Left ventricle myocardium inferior (tissue), 1 donor: ENCODE data around the gene FGD2. TPM values are rescaled to one million over a fixed set of nuclear protein-coding genes. Genes with fewer than 3 reads are reported as not detected.

ENCODE experiments used
- DNase-seq: peaks from one replicate; pipeline ENCODE4 v3.0.0-alpha.2; 2020
- H3K27ac ChIP-seq: fragments of 200-600 bp; replicated peaks from 2 replicates; pipeline ENCODE4 v1.8.0; 2021
- H3K27me3 ChIP-seq: fragments of 200-600 bp; 2 replicates; pipeline ENCODE4 v1.8.0; 2021; ENCODE audit warnings: low read depth
- H3K36me3 ChIP-seq: fragments of 200-600 bp; 2 replicates; pipeline ENCODE4 v1.8.0; 2021
- H3K4me1 ChIP-seq: fragments of 200-600 bp; 2 replicates; pipeline ENCODE4 v1.8.0; 2021
- H3K4me3 ChIP-seq: fragments of 200-600 bp; 2 replicates; pipeline ENCODE4 v1.8.0; 2021; ENCODE audit warnings: mild to moderate bottlenecking, moderate library complexity
- H3K9me3 ChIP-seq: fragments of 200-600 bp; replicated peaks from 2 replicates; pipeline ENCODE4 v1.8.0; 2021
- intact Hi-C: fragments of 100-400 bp; cut with micrococcal nuclease; formaldehyde crosslinking; loops from one replicate; pipeline ENCODE4 v1.11.0; 2022
- total RNA-seq: library from RNA; stranded (reverse); fragmentation: NEBNext Ultra II Directional; extraction: Animal tissue kit (Norgen Biotek cat#: 25700); gene quantifications from one replicate; pipeline ENCODE4 v1.2.1, GENCODE V29; 2021
- TF ChIP-seq, protein P1 (sequence below): fragments of 200-600 bp; IDR thresholded peaks from 2 replicates; pipeline ENCODE4 v1.8.0; 2021; ENCODE audit warnings: antibody characterized with exemption, mild to moderate bottlenecking, borderline replicate concordance
- donor health status: DM: no; HTN: yes; CAD: no; lungs with severe emphysema.

The FGD2 gene
- total RNA-seq, 1 donor from 2014 or later, result 6.0 TPM

DNA sequence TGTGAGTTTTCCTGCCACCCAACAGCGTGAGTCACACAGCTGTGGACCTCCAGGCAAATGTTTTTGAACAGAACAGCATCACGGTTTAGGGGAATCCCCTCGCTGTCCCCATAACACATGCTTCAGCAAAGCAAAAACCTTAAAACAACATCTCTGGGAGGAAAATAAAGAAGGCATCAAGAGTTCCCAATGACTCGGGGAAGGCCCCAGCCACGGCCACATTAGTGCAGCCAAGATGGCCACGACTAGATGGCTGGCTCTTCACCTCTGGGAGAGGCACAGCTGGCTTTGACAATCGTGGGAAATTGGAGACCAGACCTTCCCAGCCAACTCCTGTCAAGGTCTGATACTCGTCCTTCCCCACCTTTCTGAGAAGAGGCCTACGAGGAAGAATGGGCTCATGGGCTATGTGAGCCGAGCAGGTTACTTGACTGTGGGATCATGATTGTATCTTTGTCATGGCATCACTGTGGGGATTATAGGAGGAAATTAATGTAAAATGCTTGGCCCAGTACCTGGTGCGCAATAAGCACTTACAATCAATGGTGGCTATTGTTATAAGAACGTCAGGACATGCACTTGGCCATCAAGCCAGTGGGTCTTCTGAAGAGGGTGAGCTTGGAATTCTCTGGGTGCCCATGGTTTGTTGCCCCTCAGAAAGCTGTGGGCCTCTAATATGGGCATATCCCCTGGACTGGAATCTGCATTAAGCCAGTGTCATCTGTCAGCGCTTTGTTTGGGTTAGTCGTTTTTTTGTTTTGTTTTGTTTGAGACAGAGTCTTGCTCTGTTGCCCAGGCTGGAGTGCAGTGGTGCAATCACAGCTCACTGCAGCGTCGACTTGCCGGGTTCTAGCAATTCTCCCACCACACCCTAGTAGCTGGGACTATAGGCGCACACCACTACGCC lies 43.6 kb downstream of the FGD2 start:
- no peaks in the 10 kb centered on the region for H3K27me3 ChIP-seq
- H3K4me1 ChIP-seq, result peaks cover 29% of the 10 kb centered on the region
- no peaks in the 10 kb centered on the region for H3K9me3 ChIP-seq
- DNase-seq, result peak; percentile 45
- H3K4me3 ChIP-seq, result no peak overlapping the region
- peak overlapping the region; percentile 72 for H3K27ac ChIP-seq
- intact Hi-C loops, result no loop called here
- TF ChIP-seq, protein P1, sequence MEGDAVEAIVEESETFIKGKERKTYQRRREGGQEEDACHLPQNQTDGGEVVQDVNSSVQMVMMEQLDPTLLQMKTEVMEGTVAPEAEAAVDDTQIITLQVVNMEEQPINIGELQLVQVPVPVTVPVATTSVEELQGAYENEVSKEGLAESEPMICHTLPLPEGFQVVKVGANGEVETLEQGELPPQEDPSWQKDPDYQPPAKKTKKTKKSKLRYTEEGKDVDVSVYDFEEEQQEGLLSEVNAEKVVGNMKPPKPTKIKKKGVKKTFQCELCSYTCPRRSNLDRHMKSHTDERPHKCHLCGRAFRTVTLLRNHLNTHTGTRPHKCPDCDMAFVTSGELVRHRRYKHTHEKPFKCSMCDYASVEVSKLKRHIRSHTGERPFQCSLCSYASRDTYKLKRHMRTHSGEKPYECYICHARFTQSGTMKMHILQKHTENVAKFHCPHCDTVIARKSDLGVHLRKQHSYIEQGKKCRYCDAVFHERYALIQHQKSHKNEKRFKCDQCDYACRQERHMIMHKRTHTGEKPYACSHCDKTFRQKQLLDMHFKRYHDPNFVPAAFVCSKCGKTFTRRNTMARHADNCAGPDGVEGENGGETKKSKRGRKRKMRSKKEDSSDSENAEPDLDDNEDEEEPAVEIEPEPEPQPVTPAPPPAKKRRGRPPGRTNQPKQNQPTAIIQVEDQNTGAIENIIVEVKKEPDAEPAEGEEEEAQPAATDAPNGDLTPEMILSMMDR, result no peak
- no peaks in the 10 kb centered on the region for H3K36me3 ChIP-seq

DNA sequence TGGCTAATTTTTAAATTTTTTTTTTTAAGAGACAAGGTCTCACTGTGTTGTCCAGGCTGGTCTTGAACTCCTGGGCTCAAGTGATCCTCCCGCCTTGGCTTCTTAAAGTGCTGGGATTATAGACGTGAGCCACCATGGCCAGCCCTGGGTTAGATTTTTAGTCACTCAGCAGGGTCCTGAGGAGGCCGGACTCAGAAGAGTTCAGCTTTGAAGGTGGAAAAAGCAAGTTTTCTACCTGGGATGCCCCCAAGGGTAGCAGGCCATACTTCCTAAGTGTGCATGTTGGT lies 44.2 kb downstream of the FGD2 start:
- peak overlapping the region; percentile 72 for H3K27ac ChIP-seq
- no peaks in the 10 kb centered on the region for H3K36me3 ChIP-seq
- no peak for DNase-seq
- intact Hi-C loops, result loop anchor here (2.0 kb wide), 1 partner anchor 123 kb away; no protein-coding TSS in a partner anchor
- H3K27me3 ChIP-seq, result no peaks in the 10 kb centered on the region
- peak overlapping the region; percentile 19 for H3K4me3 ChIP-seq
- no peaks in the 10 kb centered on the region for H3K9me3 ChIP-seq
- TF ChIP-seq, protein P1, result no peak
- peaks cover 29% of the 10 kb centered on the region for H3K4me1 ChIP-seq

DNA sequence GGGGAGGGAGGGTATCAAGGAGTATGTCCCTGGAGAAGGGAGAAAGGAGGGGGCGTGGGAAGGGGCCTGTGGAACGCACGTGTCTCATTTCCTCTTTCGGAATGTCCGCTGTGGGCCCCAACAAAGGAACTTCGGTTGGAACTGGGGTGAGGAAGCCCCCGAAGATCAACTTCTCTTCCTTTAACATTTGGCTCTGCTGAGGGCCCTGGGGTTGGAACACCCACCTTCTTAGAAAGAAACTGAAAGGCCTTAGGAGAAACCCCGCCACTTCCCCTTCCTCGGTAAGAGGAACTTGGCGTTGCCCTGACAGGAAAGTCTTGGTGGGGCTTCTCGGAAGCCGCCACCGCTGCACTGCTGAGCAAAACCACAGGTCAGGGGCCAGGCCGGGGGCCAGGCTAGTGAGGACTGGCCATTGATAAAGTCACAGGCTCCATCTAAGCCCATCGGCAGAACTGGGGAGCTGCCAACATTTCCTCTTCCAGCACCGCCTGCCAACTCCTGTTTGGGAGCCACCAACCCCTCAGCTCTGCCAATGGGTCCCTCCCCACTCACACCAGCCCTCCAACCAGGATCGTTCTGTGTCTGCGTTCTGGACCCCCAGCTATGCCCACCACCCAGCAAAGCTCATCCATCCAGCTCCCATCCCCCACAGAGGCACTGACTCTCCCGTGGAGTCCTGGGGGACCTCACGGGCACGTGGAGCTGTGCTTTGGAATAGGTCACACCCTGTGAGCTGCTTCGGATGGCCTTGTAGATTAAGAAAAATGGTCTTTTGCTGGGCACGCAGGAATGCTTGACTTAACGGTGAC lies 44.8 kb downstream of the FGD2 start:
- intact Hi-C loops, result loop anchor here (2.0 kb wide), 1 partner anchor 123 kb away; no protein-coding TSS in a partner anchor
- H3K27ac ChIP-seq, result peak overlapping the region; percentile 72
- no peaks in the 10 kb centered on the region for H3K36me3 ChIP-seq
- DNase-seq, result peak; percentile 67
- H3K9me3 ChIP-seq, result no peaks in the 10 kb centered on the region
- H3K4me3 ChIP-seq, result peak overlapping the region; percentile 19
- peaks cover 29% of the 10 kb centered on the region for H3K4me1 ChIP-seq
- TF ChIP-seq, protein P1, result no peak
- H3K27me3 ChIP-seq, result no peaks in the 10 kb centered on the region

DNA sequence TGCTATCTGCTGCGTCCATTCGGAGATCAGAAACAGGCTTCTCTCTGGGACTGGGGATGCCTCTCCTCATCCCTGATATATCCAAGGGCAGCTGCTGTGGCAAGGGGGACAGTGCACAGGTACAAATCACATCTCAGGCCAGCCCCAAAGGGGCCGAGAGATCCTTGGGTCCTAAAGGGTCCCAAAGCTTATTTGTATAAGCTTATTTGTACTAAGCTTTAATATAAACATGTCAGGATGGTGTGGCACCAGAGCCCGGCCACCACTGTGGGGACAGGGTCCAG lies 45.3 kb downstream of the FGD2 start:
- intact Hi-C loops, result loop anchor here (2.0 kb wide), 1 partner anchor 122 kb away; no protein-coding TSS in a partner anchor
- H3K4me3 ChIP-seq, result no peak overlapping the region

More for the DNA sequence above, 45.3 kb downstream of the FGD2 start:
- no peaks in the 10 kb centered on the region for H3K9me3 ChIP-seq
- TF ChIP-seq, protein P1, result no peak
- no peaks in the 10 kb centered on the region for H3K27me3 ChIP-seq
- H3K36me3 ChIP-seq, result no peaks in the 10 kb centered on the region
- DNase-seq, result no peak
- peak overlapping the region; percentile 72 for H3K27ac ChIP-seq
- H3K4me1 ChIP-seq, result peaks cover 29% of the 10 kb centered on the region
